T-cell (primary cell): ENCODE data around the gene CHST4. TPM values are rescaled to one million over a fixed set of nuclear protein-coding genes. Genes with fewer than 3 reads are reported as not detected.
"Not testable (repeated sequence)": the region's sequence is repeated elsewhere in the genome, so short reads cannot be mapped to it uniquely, and the experiment has no call there.

Source experiments
- ATAC-seq, 4 experiments: fragments of 200-7000 bp in 3 of 4; fragments of 150-1000 bp in 1 of 4; cut with Tn5 transposase; replicated peaks in 1 of 4; 1 replicate in 3 of 4; 2 replicates in 1 of 4; pipeline ENCODE4 v1.10.0; 2021; ENCODE audit warnings: moderate library complexity in 3 of 4, mild to moderate bottlenecking in 2 of 4, moderate number of reproducible peaks in 1 of 4
- CTCF ChIA-PET, 2 donors: fragments of 300-600 bp; sonication (Branson Sonifier 250); formaldehyde crosslinking; loops; one replicate each; lab custom pipeline; 2022; ENCODE audit warnings: antibody characterized with exemption in 2 of 2; lab: Charles Lee
- POLR2A ChIA-PET, 2 donors: fragments of 300-600 bp; sonication (Branson Sonifier 250); formaldehyde crosslinking; loops; one replicate each; lab custom pipeline; 2022; ENCODE audit warnings: antibody characterized with exemption in 2 of 2; lab: Charles Lee
- DNase-seq, 35 experiments: peaks; one replicate each; pipeline versions ENCODE4 v3.0.0 to v3.0.0-alpha.2; 2013 to 2023
- H3K27ac ChIP-seq: one replicate; pipeline ENCODE4 v1.5.1; 2013; ENCODE audit warnings: low read length
- H3K27me3 ChIP-seq, 2 experiments: replicated peaks in 1 of 2; 1 replicate in 1 of 2; 2 replicates in 1 of 2; pipeline versions ENCODE4 v1.6.1 to v1.7.0; 2013; ENCODE audit warnings: low read length in 1 of 2, mixed read lengths in 1 of 2; ENCODE audit not compliant: control insufficient read depth in 2 of 2, insufficient read depth in 2 of 2; ENCODE audit errors: extremely low read depth in 1 of 2
- H3K36me3 ChIP-seq, 2 donors: 1 replicate in 1 of 2; 2 replicates in 1 of 2; pipeline versions ENCODE4 v1.6.1 to v1.7.0; 2013; ENCODE audit warnings: low read length in 1 of 2; ENCODE audit not compliant: control insufficient read depth in 2 of 2, insufficient read depth in 1 of 2; ENCODE audit errors: extremely low read depth in 1 of 2
- H3K4me1 ChIP-seq, 2 experiments: 1 replicate in 1 of 2; 2 replicates in 1 of 2; pipeline versions ENCODE4 v1.6.1 to v1.7.0; 2013; ENCODE audit warnings: low read length in 2 of 2, mixed read lengths in 1 of 2; ENCODE audit not compliant: insufficient read depth in 2 of 2, control insufficient read depth in 1 of 2; ENCODE audit errors: extremely low read depth in 1 of 2
- H3K4me3 ChIP-seq, 2 donors: 1 replicate in 1 of 2; 2 replicates in 1 of 2; pipeline versions ENCODE4 v1.5.1 to v1.7.0; 2013; ENCODE audit warnings: mild to moderate bottlenecking in 2 of 2, low read length in 1 of 2, moderate library complexity in 1 of 2; ENCODE audit not compliant: control insufficient read depth in 1 of 2; ENCODE audit errors: extremely low read depth in 1 of 2
- H3K9me3 ChIP-seq: 2 replicates; pipeline ENCODE4 v1.7.0; 2013
- H3K27ac Mint-ChIP-seq, 2 donors: one replicate each; pipeline ENCODE4 v1.8.0; 2020 to 2021; ENCODE audit warnings: mild to moderate bottlenecking in 2 of 2, mixed read lengths in 2 of 2
- H3K27me3 Mint-ChIP-seq, 2 donors: one replicate each; pipeline ENCODE4 v1.8.0; 2021 to 2022; ENCODE audit warnings: mixed read lengths in 2 of 2
- H3K36me3 Mint-ChIP-seq: one replicate; pipeline ENCODE4 v1.8.0; 2021; ENCODE audit warnings: mixed read lengths
- H3K4me1 Mint-ChIP-seq, 3 donors: one replicate each; pipeline ENCODE4 v1.8.0; 2020 to 2022; ENCODE audit warnings: mixed read lengths in 3 of 3, mild to moderate bottlenecking in 1 of 3
- H3K4me3 Mint-ChIP-seq, 3 donors: one replicate each; pipeline ENCODE4 v1.8.0; 2020 to 2022; ENCODE audit warnings: mild to moderate bottlenecking in 3 of 3, mixed read lengths in 3 of 3, moderate library complexity in 3 of 3
- H3K9me3 Mint-ChIP-seq, 3 donors: one replicate each; pipeline ENCODE4 v1.8.0; 2020 to 2022; ENCODE audit warnings: mixed read lengths in 3 of 3
- WGBS: methylation state at CpG from one replicate; pipeline ENCODE4 v1.1.5; 2013; ENCODE audit warnings: missing lambda C conversion rate; ENCODE audit not compliant: insufficient coverage; 5-methylcytosine and 5-hydroxymethylcytosine counted together
- total RNA-seq, 35 experiments: library from RNA in 6 of 35; stranded (reverse) in 6 of 35; fragments of 120-200 nt in 1 of 35; gene quantifications; one replicate each; pipeline versions ENCODE4 v1.2.1 to v1.2.4 and lab custom pipeline; 2013 to 2026

Gene CHST4
- total RNA-seq, 5 donors from 2014 or later (not counting 1 experiment from before 2014, with no cell fraction given), result 0.23 TPM; not detected in 4

DNA sequence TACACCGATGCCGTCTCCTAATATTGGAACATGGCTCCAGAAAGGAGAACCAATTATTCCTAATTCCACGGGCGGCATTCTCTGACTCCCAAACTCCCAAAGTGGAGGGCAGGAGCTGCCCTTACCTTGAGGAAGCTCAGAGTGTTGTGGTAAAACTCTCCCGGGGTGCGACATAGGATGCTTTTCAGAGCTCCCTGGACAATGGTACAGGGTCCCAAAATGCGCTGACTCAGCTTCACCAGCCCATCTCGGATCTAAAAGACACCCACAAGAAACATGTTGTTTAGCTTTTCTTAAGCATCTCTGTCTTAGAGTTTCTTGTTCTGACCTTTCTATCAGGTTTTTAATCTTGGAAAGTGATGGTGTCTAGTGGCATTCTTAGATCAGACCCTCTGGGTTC lies 43.9 kb downstream of the CHST4 start:
- Histone ChIP-seq H3K4me3 (no peak overlapping the region), H3K9me3 (no peaks in the 10 kb centered on the region), H3K4me1 (peaks cover 5 to 7% of the 10 kb centered on the region in 2 experiments), H3K27me3 (peaks cover 2 to 11% of the 10 kb centered on the region in 2 experiments), H3K36me3 (no peaks in the 10 kb centered on the region), H3K27ac (no peak overlapping the region)
- POLR2A ChIA-PET, result no interaction called here
- DNase-seq, result no peak
- Mint-ChIP-seq H3K27ac (no peak overlapping the region), H3K9me3 (no peaks in the 10 kb centered on the region), H3K4me3 (no peak overlapping the region), H3K27me3 (peaks cover 0 to 1% of the 10 kb centered on the region in 2 donors), H3K36me3 (no peaks in the 10 kb centered on the region), H3K4me1 (peaks cover 9 to 11% (median 10%) of the 10 kb centered on the region in 3 donors)
- CTCF ChIA-PET, result no interaction called here
- ATAC-seq, result no peak
- WGBS, result 97% methylated on average over 5 of the region's 8 CpGs

DNA sequence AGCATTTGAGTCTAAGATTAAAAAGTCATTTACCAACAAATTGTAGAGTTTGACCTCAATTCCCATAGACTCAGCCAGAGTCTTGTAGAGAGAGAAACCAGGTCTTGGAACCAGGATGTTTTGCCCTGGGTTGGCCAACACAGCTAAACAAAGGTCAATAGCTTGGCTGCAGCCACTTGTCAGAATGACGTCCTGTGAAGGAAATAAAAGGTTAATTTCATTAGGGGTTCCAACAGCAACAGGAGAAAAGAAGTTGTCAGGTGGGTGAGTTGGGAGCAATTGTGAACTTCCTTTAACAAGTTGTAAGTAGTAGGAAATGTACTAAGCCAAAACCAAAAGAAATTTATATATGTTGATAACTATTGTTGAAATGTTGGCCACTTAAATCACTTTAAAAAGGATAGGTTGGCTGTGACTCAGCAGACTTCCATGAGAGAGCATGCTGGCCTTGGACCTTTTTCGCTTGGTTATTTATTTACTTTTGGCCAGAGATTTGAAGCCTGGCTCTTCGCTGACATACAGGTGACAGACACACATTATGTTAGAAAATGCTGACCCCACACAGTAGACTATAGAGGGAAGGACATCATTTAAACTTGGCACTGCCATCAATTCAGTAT lies 46.4 kb downstream of the CHST4 start:
- DNase-seq (no peak), ATAC-seq (no peak)
- no peaks in the 10 kb centered on the region for H3K4me1 Mint-ChIP-seq
- H3K36me3 Mint-ChIP-seq, result no peaks in the 10 kb centered on the region
- WGBS, result no CpG with 5 or more reads among the region's 3 CpGs
- H3K4me1 ChIP-seq, result no peaks in the 10 kb centered on the region
- no peak overlapping the region for H3K27ac Mint-ChIP-seq
- H3K9me3 ChIP-seq, result no peaks in the 10 kb centered on the region
- no peaks in the 10 kb centered on the region for H3K36me3 ChIP-seq
- peaks cover 6 to 11% of the 10 kb centered on the region in 2 experiments for H3K27me3 ChIP-seq
- H3K27ac ChIP-seq, result no peak overlapping the region
- peaks cover 7 to 18% of the 10 kb centered on the region in 2 donors for H3K27me3 Mint-ChIP-seq
- H3K9me3 Mint-ChIP-seq, result no peaks in the 10 kb centered on the region
- POLR2A ChIA-PET, result no interaction called here
- H3K4me3 Mint-ChIP-seq, result no peak overlapping the region
- CTCF ChIA-PET, result interaction anchor here in 1 of 2 donors (0.6 to 1.2 kb wide), 2 partner anchors 39 to 143 kb away, joined by 3 to 10 read pairs; no protein-coding TSS in a partner anchor
- no peak overlapping the region for H3K4me3 ChIP-seq

DNA sequence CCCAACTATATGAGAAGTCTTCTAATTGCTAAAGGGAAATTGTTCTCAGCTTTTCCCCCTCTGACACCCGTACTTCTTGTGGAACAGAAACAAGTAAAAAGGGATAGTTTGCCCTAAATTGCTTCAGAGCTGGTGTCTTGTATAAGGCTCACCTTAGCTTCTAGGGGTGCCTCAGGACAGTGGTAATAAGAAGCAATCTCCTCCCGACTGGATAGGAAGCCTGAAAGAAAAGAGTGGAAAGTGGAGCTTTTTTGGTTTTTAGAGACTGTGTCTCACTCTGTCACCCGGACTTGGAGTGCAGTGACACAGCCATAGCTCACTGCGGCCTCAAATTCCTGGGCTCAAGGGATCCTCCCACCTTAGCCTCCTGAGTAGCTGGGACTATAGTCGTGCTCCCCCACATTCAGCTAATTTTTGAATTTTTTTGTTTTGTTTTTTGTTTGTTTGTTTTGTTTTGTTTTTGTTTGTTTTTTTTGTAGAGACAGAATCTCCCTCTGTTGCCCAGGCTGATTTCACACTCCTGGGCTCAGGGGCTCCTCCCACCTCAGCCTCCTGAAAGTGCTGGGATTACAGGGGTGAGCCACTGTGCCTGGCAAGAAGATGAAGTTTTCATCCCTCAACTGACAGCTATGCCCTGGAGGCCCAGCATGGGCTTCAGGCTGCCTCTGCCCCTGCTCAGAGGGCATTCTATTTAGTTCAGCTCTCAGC lies 47.3 kb downstream of the CHST4 start:
- no peaks in the 10 kb centered on the region for H3K9me3 ChIP-seq
- peaks cover 10 to 22% of the 10 kb centered on the region in 2 donors for H3K27me3 Mint-ChIP-seq
- no peak overlapping the region for H3K4me3 ChIP-seq
- no peak for ATAC-seq
- H3K27ac ChIP-seq, result no peak overlapping the region
- H3K36me3 Mint-ChIP-seq, result no peaks in the 10 kb centered on the region
- no peaks in the 10 kb centered on the region for H3K4me1 ChIP-seq
- H3K27me3 ChIP-seq, result peaks cover 6 to 11% of the 10 kb centered on the region in 2 experiments
- DNase-seq, result no peak
- no CpG with 5 or more reads among the region's 5 CpGs for WGBS
- H3K9me3 Mint-ChIP-seq, result no peaks in the 10 kb centered on the region
- no peak overlapping the region for H3K4me3 Mint-ChIP-seq
- H3K27ac Mint-ChIP-seq, result no peak overlapping the region
- no peaks in the 10 kb centered on the region for H3K36me3 ChIP-seq
- H3K4me1 Mint-ChIP-seq, result no peaks in the 10 kb centered on the region
- ChIA-PET POLR2A (interaction anchor here in 1 of 2 donors (0.5 to 0.7 kb wide), 2 partner anchors 8 to 10 kb away, joined by 4 to 6 read pairs; no protein-coding TSS in a partner anchor), CTCF (no interaction called here)

DNA sequence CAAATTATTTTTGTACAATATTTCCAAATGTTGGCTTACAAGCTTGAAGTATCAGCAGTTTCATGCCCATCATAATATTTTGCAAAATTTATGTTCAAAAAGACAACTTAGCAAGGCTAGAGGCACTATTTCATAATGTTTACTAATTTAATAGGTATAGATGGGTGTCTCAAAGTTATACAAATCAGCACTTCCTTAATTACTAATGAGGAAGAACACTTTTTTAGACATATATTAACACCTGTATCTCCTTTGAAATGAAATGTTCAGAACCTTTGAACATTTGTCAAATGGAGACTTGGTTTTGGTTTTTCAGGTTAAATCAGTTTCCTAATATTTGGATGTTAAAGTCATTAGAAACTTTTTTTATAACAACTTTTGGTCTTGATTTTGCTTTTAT lies 48.5 kb downstream of the CHST4 start:
- H3K27ac Mint-ChIP-seq, result no peak overlapping the region
- H3K27me3 Mint-ChIP-seq, result peaks cover 10 to 21% of the 10 kb centered on the region in 2 donors
- no peaks in the 10 kb centered on the region for H3K4me1 Mint-ChIP-seq
- CTCF ChIA-PET, result no interaction called here
- no peaks in the 10 kb centered on the region for H3K9me3 Mint-ChIP-seq
- H3K9me3 ChIP-seq, result no peaks in the 10 kb centered on the region
- no peak overlapping the region for H3K4me3 Mint-ChIP-seq
- DNase-seq (no peak), ATAC-seq (no peak)
- H3K4me3 ChIP-seq, result no peak overlapping the region
- POLR2A ChIA-PET, result no interaction called here
- no peaks in the 10 kb centered on the region for H3K36me3 ChIP-seq
- no peaks in the 10 kb centered on the region for H3K4me1 ChIP-seq
- H3K27me3 ChIP-seq, result peaks cover 6 to 8% of the 10 kb centered on the region in 2 experiments
- H3K36me3 Mint-ChIP-seq, result no peaks in the 10 kb centered on the region
- no peak overlapping the region for H3K27ac ChIP-seq

DNA sequence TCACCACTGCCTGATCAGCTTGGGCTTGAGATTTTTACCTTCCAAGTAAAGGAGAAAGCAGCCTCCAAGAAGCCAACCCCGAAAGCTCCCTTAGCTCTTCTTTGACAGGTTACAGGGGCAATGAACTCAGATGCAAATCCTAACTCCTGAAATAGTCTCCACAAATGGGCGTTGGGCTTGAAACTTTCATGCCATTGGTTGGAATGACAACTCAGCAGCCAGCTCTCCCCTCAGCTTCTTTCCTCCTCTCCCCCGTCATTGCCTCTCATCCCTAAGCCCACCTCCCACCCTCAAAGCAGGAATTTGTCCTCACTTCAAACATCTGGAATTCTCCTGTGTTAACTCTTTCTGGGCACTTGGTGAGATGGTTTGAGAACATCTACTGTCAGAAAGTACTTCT lies 50.7 kb downstream of the CHST4 start, which contains the start of gene TAT:
Gene TAT, minus strand, starts transcription at position 122 of the 400 bp plus-strand sequence. CDS start 677 bp downstream, outside the sequence.
- 34% methylated on average over 2 of the region's 3 CpGs for WGBS
- no peaks in the 10 kb centered on the region for H3K36me3 Mint-ChIP-seq
- no peak for ATAC-seq
- peaks cover 10 to 31% of the 10 kb centered on the region in 2 donors for H3K27me3 Mint-ChIP-seq
- Histone ChIP-seq H3K27me3 (peaks cover 3 to 6% of the 10 kb centered on the region in 2 experiments), H3K9me3 (no peaks in the 10 kb centered on the region), H3K4me1 (no peaks in the 10 kb centered on the region), H3K36me3 (no peaks in the 10 kb centered on the region), H3K27ac (no peak within 1 kb of the TSS), H3K4me3 (no peak within 1 kb of the TSS)
- ChIA-PET CTCF (interaction anchor here in 1 of 2 donors (1.1 to 1.3 kb wide), 2 partner anchors 12 to 28 kb away, joined by 3 read pairs; no protein-coding TSS in a partner anchor), POLR2A (interaction anchor here in 1 of 2 donors (1.1 kb wide), 1 partner anchor 12 kb away, joined by 3 read pairs; no protein-coding TSS in a partner anchor)
- no peaks in the 10 kb centered on the region for H3K4me1 Mint-ChIP-seq
- no peak within 1 kb of the TSS for H3K27ac Mint-ChIP-seq
- no peak within 1 kb of the TSS for H3K4me3 Mint-ChIP-seq
- DNase-seq, result no peak
- H3K9me3 Mint-ChIP-seq, result no peaks in the 10 kb centered on the region

DNA sequence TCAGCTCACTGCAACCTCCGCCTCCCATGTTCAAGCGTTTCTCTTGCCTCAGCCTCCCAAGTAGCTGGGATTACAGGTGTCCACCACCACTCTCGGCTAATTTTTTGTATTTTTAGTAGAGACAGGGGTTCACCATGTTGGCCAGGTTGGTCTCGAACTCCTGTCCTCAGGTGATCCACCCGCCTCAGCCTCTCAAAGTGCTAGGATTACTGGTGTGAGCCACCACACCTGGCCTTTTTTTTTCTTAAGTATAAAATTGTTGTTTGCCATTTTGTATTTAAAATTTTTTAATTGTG lies 56.3 kb downstream of the CHST4 start:
- DNase-seq, H3K27me3 ChIP-seq, H3K27ac ChIP-seq, H3K4me3 ChIP-seq, H3K36me3 ChIP-seq, H3K9me3 ChIP-seq, ATAC-seq, H3K4me1 Mint-ChIP-seq, H3K4me3 Mint-ChIP-seq, H3K27ac Mint-ChIP-seq, H3K9me3 Mint-ChIP-seq, H3K4me1 ChIP-seq, POLR2A ChIA-PET, H3K36me3 Mint-ChIP-seq: not testable (repeated sequence)
- H3K27me3 Mint-ChIP-seq, result peaks cover 26 to 29% of the 10 kb centered on the region in 2 donors
- WGBS, result no CpG with 5 or more reads among the region's 5 CpGs
- CTCF ChIA-PET, result interaction anchor here in 1 of 2 donors (0.7 kb wide), 1 partner anchor 13 kb away, joined by 4 read pairs; no protein-coding TSS in a partner anchor
